Endodermal cell (in vitro differentiated cells): ENCODE data around the gene CD46. TPM values are rescaled to one million over a fixed set of nuclear protein-coding genes. Genes with fewer than 3 reads are reported as not detected.

Experiments used
- DNase-seq: peaks from one replicate; pipeline ENCODE4 v3.0.0-alpha.2; 2017
- H3K27ac ChIP-seq: 2 replicates; pipeline ENCODE4 v1.5.1; 2013; ENCODE audit warnings: mild to moderate bottlenecking, low read depth, low read length, moderate library complexity
- H3K27me3 ChIP-seq: 2 replicates; pipeline ENCODE4 v1.6.1; 2013; ENCODE audit warnings: mild to moderate bottlenecking, low read length, moderate library complexity; ENCODE audit not compliant: insufficient read depth, control insufficient read depth, poor library complexity, severe bottlenecking
- H3K36me3 ChIP-seq: 2 replicates; pipeline ENCODE4 v1.7.0; 2013; ENCODE audit warnings: mild to moderate bottlenecking, low read length, moderate library complexity; ENCODE audit not compliant: control insufficient read depth, insufficient read depth
- H3K4me1 ChIP-seq: one replicate; pipeline ENCODE4 v1.7.0; 2013; ENCODE audit warnings: low read length; ENCODE audit not compliant: control insufficient read depth, insufficient read depth
- H3K4me3 ChIP-seq: 2 replicates; pipeline ENCODE4 v1.5.1; 2013; ENCODE audit warnings: mild to moderate bottlenecking, low read length, moderate library complexity
- H3K9ac ChIP-seq: 2 replicates; pipeline ENCODE4 v1.6.1; 2013; ENCODE audit warnings: mild to moderate bottlenecking, low read length, moderate library complexity; ENCODE audit not compliant: poor library complexity, severe bottlenecking; ENCODE audit errors: extremely low read depth
- H3K9me3 ChIP-seq: 2 replicates; pipeline ENCODE4 v1.6.1; 2013; ENCODE audit warnings: mild to moderate bottlenecking, low read length, moderate library complexity; ENCODE audit not compliant: control insufficient read depth
- H3K27ac Mint-ChIP-seq: 2 replicates; pipeline ENCODE4 v1.8.0; 2020; ENCODE audit warnings: mixed read lengths
- H3K27me3 Mint-ChIP-seq: 2 replicates; pipeline ENCODE4 v1.8.0; 2021; ENCODE audit warnings: mild to moderate bottlenecking, mixed read lengths; ENCODE audit not compliant: insufficient read depth
- H3K36me3 Mint-ChIP-seq: 2 replicates; pipeline ENCODE4 v1.8.0; 2020; ENCODE audit warnings: low read depth, mixed read lengths
- H3K4me1 Mint-ChIP-seq: 2 replicates; pipeline ENCODE4 v1.8.0; 2020; ENCODE audit warnings: mixed read lengths
- H3K4me3 Mint-ChIP-seq: 2 replicates; pipeline ENCODE4 v1.8.0; 2020; ENCODE audit warnings: mild to moderate bottlenecking, moderate library complexity, mixed read lengths
- H3K9me3 Mint-ChIP-seq: 2 replicates; pipeline ENCODE4 v1.8.0; 2020; ENCODE audit warnings: mild to moderate bottlenecking, mixed read lengths
- WGBS, 2 experiments: methylation state at CpG; one replicate each; pipeline versions ENCODE4 v1.1.5 to v1.1.7; 2013; ENCODE audit warnings: missing lambda C conversion rate in 2 of 2, mixed read lengths in 1 of 2; ENCODE audit not compliant: insufficient coverage in 1 of 2, insufficient read length in 1 of 2; 5-methylcytosine and 5-hydroxymethylcytosine counted together
- total RNA-seq, 2 donors: library from RNA; stranded (reverse); fragmentation: NEBNext Ultra II Directional in 1 of 2; extraction: Animal tissue kit (Norgen Biotek cat#: 25700) in 1 of 2; gene quantifications; 2 replicates in 1 of 2; 3 replicates in 1 of 2; pipeline ENCODE4 v1.2.1, GENCODE V29; 2021
- TF ChIP-seq, protein P1 (sequence below): fragments of 200-600 bp; sonication (generic); conservative IDR thresholded peaks from 2 replicates; pipeline ENCODE4 v1.5.0; 2021; ENCODE audit warnings: antibody characterized with exemption, mild to moderate bottlenecking

Gene CD46
- total RNA-seq, 2 donors from 2014 or later = 132 to 135 TPM

- Mint-ChIP-seq H3K36me3 (no peaks in the 10 kb centered on the region), H3K4me1 (peaks cover 16% of the 10 kb centered on the region), H3K27me3 (no peaks in the 10 kb centered on the region), H3K9me3 (no peaks in the 10 kb centered on the region), H3K4me3 (no peak overlapping the region), H3K27ac (no peak overlapping the region)
- TF ChIP-seq, protein P1, sequence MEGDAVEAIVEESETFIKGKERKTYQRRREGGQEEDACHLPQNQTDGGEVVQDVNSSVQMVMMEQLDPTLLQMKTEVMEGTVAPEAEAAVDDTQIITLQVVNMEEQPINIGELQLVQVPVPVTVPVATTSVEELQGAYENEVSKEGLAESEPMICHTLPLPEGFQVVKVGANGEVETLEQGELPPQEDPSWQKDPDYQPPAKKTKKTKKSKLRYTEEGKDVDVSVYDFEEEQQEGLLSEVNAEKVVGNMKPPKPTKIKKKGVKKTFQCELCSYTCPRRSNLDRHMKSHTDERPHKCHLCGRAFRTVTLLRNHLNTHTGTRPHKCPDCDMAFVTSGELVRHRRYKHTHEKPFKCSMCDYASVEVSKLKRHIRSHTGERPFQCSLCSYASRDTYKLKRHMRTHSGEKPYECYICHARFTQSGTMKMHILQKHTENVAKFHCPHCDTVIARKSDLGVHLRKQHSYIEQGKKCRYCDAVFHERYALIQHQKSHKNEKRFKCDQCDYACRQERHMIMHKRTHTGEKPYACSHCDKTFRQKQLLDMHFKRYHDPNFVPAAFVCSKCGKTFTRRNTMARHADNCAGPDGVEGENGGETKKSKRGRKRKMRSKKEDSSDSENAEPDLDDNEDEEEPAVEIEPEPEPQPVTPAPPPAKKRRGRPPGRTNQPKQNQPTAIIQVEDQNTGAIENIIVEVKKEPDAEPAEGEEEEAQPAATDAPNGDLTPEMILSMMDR = no peak
- H3K4me3 ChIP-seq = no peak overlapping the region
- DNase-seq = peak; percentile 71
- 95 to 96% methylated on average over 6 to 11 of the region's 11 CpGs for WGBS, 2 experiments
- no peak overlapping the region for H3K27ac ChIP-seq
- H3K4me1 ChIP-seq = no peaks in the 10 kb centered on the region
- no peak overlapping the region for H3K9ac ChIP-seq
- no peaks in the 10 kb centered on the region for H3K9me3 ChIP-seq
- H3K36me3 ChIP-seq = no peaks in the 10 kb centered on the region
- H3K27me3 ChIP-seq = no peaks in the 10 kb centered on the region
Measured at GRCh38 chr1:207822602-207823451, 71.0 kb downstream of the CD46 start.

DNA sequence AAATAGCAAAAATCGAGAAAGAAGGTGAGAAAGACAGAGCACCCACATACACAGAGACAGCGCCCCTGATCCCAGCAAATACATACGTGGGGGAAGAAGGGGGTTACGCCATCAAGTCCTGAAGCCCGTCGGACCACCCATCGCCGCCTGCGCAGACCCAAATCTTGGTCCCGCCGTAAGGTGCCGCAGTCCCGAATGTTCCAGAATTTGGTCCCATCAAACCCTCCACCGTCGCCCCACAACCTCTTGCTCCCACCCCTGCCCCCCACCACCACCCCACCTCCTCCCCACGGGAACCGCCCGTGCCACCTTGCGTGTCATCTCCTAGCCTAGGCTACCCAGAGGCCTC lies 71.7 kb downstream of the CD46 start:
- H3K9me3 Mint-ChIP-seq = no peaks in the 10 kb centered on the region
- 95 to 100% methylated on average over 4 to 18 of the region's 19 CpGs for WGBS, 2 experiments

GRCh38 chr1:207823880-207824566 lies 72.2 kb downstream of the CD46 start:
- 60 to 66% methylated on average over 8 to 9 of the region's 9 CpGs for WGBS, 2 experiments
- Histone ChIP-seq H3K4me3 (no peak overlapping the region), H3K9ac (no peak overlapping the region), H3K9me3 (no peaks in the 10 kb centered on the region), H3K36me3 (no peaks in the 10 kb centered on the region), H3K27me3 (no peaks in the 10 kb centered on the region), H3K4me1 (no peaks in the 10 kb centered on the region), H3K27ac (no peak overlapping the region)
- DNase-seq = peak; percentile 82
- Mint-ChIP-seq H3K4me3 (no peak overlapping the region), H3K27ac (peak overlapping the region; percentile 19), H3K27me3 (no peaks in the 10 kb centered on the region), H3K4me1 (peaks cover 21% of the 10 kb centered on the region), H3K36me3 (no peaks in the 10 kb centered on the region), H3K9me3 (no peaks in the 10 kb centered on the region)
- TF ChIP-seq, protein P1 = peak; percentile 64

More for the DNA sequence above, 71.7 kb downstream of the CD46 start:
- H3K36me3 ChIP-seq = no peaks in the 10 kb centered on the region
- no peak for DNase-seq
- Mint-ChIP-seq H3K36me3 (no peaks in the 10 kb centered on the region), H3K4me1 (peaks cover 21% of the 10 kb centered on the region), H3K27ac (peak overlapping the region; percentile 19), H3K4me3 (no peak overlapping the region), H3K27me3 (no peaks in the 10 kb centered on the region)
- no peak overlapping the region for H3K27ac ChIP-seq
- no peaks in the 10 kb centered on the region for H3K27me3 ChIP-seq
- no peaks in the 10 kb centered on the region for H3K9me3 ChIP-seq
- no peak overlapping the region for H3K4me3 ChIP-seq
- no peak overlapping the region for H3K9ac ChIP-seq
- no peaks in the 10 kb centered on the region for H3K4me1 ChIP-seq
- TF ChIP-seq, protein P1 = no peak
